ENCODE data around the gene REEP1. TPM values are rescaled to one million over a fixed set of nuclear protein-coding genes. Genes with fewer than 3 reads are reported as not detected.

Gene REEP1
- total and polyA plus RNA-seq, 2 of the 13 experiments (the other 11 are each of a cell fraction or from before 2014, with no cell fraction given), result 0.27 TPM; not detected in 1

DNA sequence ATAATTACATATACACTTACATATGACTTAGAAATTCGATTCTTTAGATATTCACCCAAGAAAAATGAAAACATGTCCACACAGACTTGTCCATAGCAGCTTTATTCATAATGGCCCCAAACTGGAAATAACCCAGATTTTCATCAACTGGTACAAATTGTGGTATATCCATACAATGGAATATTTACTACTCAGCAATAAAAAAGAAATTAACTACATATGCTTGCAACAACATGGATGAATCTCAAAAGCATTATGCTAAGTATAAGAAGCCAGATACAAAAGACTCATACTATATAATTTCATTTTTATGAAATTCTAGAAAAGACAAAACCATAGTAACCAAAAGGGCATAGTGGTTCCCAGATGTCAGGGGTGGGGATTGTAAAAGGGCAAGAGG, 5.1 kb upstream of the REEP1 start:
- no TSS peak for BruUV-seq (replicated peaks)
- H3K27ac ChIP-seq (ENCODE audit: extremely low read length, insufficient read depth, low read length), result no peak overlapping the region
- intact Hi-C loops (cut with micrococcal nuclease; ENCODE audit: unreplicated experiment), result no loop called here

DNA sequence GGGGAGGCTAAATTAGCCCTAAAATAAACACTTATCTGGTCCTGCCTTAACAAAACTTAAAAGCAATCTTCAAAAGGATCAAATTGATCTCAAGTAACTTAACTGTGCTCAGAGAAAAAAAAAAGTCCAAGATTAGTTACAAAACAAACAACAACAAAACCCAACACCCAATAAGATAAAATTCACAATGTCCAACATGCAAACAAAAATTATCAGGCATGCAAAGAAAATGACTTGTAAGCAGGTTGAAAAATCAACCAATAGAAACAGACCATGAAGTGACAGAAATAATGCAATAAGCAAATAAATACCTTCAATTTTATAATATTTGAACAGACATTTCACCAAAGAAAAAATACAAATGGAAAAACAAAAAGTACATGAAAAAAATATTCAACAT, 4.0 kb upstream of the REEP1 start:
- BruUV-seq (replicated peaks), result no TSS peak
- H3K4me3 ChIP-seq (replicated peaks in 1 of 3; ENCODE audit: insufficient read depth in 1 of 3, low read depth in 2 of 3, low read length in 3 of 3), result no peak overlapping the region
- FAIRE-seq, result no peak
- H3K4me1 ChIP-seq (ENCODE audit: insufficient read depth, low read length), result peaks cover 18% of the 10 kb centered on the region
- H3K9ac ChIP-seq (ENCODE audit: insufficient read depth, low read depth, low read length), result no peak overlapping the region
- H3K36me3 ChIP-seq (replicated peaks in 1 of 2; ENCODE audit: control insufficient read depth in 1 of 2, insufficient read depth in 2 of 2, low read length in 2 of 2), result no peaks in the 10 kb centered on the region
- ATAC-seq, result no peak
- no peak overlapping the region for H3K27ac ChIP-seq (ENCODE audit: extremely low read length, insufficient read depth, low read length)
- in situ Hi-C loops (cut with HindIII; ENCODE audit: extremely low pct_ligation_motif_present, low pct_unique_long_range_greater_than_20kb) (no loop called here), intact Hi-C loops (cut with micrococcal nuclease; ENCODE audit: unreplicated experiment) (no loop called here)
- ChIA-PET POLR2A (no interaction called here), CTCF (ENCODE audit: low intra/inter-chr PET ratio, low total read pairs) (no interaction called here)
- DNase-seq (ENCODE audit: low spot score), result no peak
- peaks cover 2% of the 10 kb centered on the region; the same call in 1 of the 2 replicates for H4K20me1 ChIP-seq (ENCODE audit: insufficient read depth, low read length)
- H2AFZ ChIP-seq (ENCODE audit: low read length), result no peak overlapping the region
- H3K9me3 ChIP-seq (ENCODE audit: low read length), result no peaks in the 10 kb centered on the region
- peaks cover 8 to 38% of the 10 kb centered on the region in 2 experiments for H3K27me3 ChIP-seq (ENCODE audit: control insufficient read depth in 1 of 2, insufficient read depth in 2 of 2, low read length in 2 of 2)
- no peaks in the 10 kb centered on the region for H3K79me2 ChIP-seq (ENCODE audit: insufficient read depth, low read length)
- H3K4me2 ChIP-seq (ENCODE audit: low read depth, low read length), result no peak overlapping the region
- TF ChIP-seq ASH2L (IDR thresholded peaks at IDR 0.05; ENCODE audit: insufficient read length, low read depth, low read length) (no peak), ZNF292 (CRISPR knock-in tag; IDR thresholded peaks at IDR 0.05; ENCODE audit: borderline replicate concordance, low read depth) (no peak), BCL3 (CRISPR knock-in tag; IDR thresholded peaks at IDR 0.05) (no peak), RARA (CRISPR knock-in tag; IDR thresholded peaks at IDR 0.05) (no peak), PCBP2 (optimal IDR thresholded peaks at IDR 0.05; ENCODE audit: low read depth, low read length, poor library complexity, severe bottlenecking) (no peak), NFKBIZ (CRISPR knock-in tag; IDR thresholded peaks at IDR 0.05) (no peak), MIXL1 (CRISPR knock-in tag; IDR thresholded peaks at IDR 0.05) (no peak), THAP11 (CRISPR knock-in tag; IDR thresholded peaks at IDR 0.05) (no peak), ZNF773 (CRISPR knock-in tag; IDR thresholded peaks at IDR 0.05; ENCODE audit: borderline replicate concordance) (no peak), MAF1 (CRISPR knock-in tag; IDR thresholded peaks at IDR 0.05; ENCODE audit: borderline replicate concordance) (no peak), ZEB1 (IDR thresholded peaks at IDR 0.05; ENCODE audit: insufficient replicate concordance, low read depth) (no peak), SMAD3 (CRISPR knock-in tag; IDR thresholded peaks at IDR 0.05) (no peak)
- TF ChIP-seq, protein P1, sequence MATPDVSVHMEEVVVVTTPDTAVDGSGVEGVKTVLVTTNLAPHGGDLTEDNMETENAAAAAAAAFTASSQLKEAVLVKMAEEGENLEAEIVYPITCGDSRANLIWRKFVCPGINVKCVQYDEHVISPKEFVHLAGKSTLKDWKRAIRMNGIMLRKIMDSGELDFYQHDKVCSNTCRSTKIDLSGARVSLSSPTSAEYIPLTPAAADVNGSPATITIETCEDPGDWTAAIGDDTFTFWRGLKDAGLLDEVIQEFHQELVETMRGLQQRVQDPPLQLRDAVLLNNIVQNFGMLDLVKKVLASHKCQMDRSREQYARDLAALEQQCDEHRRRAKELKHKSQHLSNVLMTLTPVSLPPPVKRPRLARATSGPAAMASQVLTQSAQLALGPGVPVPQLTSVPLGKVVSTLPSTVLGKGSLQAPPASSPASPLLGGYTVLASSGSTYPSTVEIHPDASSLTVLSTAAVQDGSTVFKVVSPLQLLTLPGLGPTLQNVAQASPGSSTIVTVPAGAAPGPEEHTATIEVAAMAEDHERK (CRISPR knock-in tag; IDR thresholded peaks at IDR 0.05; ENCODE audit: low read depth), result no peak

More for the DNA sequence above, 5.1 kb upstream of the REEP1 start:
- H3K4me1 ChIP-seq (ENCODE audit: insufficient read depth, low read length), result peaks cover 15% of the 10 kb centered on the region
- H3K9me3 ChIP-seq (ENCODE audit: low read length), result no peaks in the 10 kb centered on the region
- FAIRE-seq, result no peak
- no peaks in the 10 kb centered on the region for H3K36me3 ChIP-seq (replicated peaks in 1 of 2; ENCODE audit: control insufficient read depth in 1 of 2, insufficient read depth in 2 of 2, low read length in 2 of 2)
- no peak overlapping the region for H3K4me3 ChIP-seq (replicated peaks in 1 of 3; ENCODE audit: insufficient read depth in 1 of 3, low read depth in 2 of 3, low read length in 3 of 3)
- in situ Hi-C loops (cut with HindIII; ENCODE audit: extremely low pct_ligation_motif_present, low pct_unique_long_range_greater_than_20kb), result no loop called here
- TF ChIP-seq, protein P2, sequence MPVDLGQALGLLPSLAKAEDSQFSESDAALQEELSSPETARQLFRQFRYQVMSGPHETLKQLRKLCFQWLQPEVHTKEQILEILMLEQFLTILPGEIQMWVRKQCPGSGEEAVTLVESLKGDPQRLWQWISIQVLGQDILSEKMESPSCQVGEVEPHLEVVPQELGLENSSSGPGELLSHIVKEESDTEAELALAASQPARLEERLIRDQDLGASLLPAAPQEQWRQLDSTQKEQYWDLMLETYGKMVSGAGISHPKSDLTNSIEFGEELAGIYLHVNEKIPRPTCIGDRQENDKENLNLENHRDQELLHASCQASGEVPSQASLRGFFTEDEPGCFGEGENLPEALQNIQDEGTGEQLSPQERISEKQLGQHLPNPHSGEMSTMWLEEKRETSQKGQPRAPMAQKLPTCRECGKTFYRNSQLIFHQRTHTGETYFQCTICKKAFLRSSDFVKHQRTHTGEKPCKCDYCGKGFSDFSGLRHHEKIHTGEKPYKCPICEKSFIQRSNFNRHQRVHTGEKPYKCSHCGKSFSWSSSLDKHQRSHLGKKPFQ (CRISPR knock-in tag; IDR thresholded peaks at IDR 0.05; ENCODE audit: insufficient replicate concordance), result no peak
- TF ChIP-seq MAFK (conservative IDR thresholded peaks at IDR 0.05 in 1 of 2, IDR thresholded peaks at IDR 0.05 in 1 of 2; ENCODE audit: low read length in 2 of 2) (peak; percentile 12 to 59; a peak in 2 of 4 replicates), ZNF510 (CRISPR knock-in tag; IDR thresholded peaks at IDR 0.05; ENCODE audit: low read depth) (no peak), MAFF (IDR thresholded peaks at IDR 0.05; ENCODE audit: low read depth, low read length) (peak; percentile 37; the same call in 1 of the 2 replicates)
- H3K79me2 ChIP-seq (ENCODE audit: insufficient read depth, low read length), result no peaks in the 10 kb centered on the region
- no peak overlapping the region for H2AFZ ChIP-seq (ENCODE audit: low read length)
- H4K20me1 ChIP-seq (ENCODE audit: insufficient read depth, low read length), result peaks cover 2% of the 10 kb centered on the region; the same call in 1 of the 2 replicates
- POLR2A ChIA-PET, result no interaction called here
- H3K27me3 ChIP-seq (ENCODE audit: control insufficient read depth in 1 of 2, insufficient read depth in 2 of 2, low read length in 2 of 2), result peaks cover 8 to 32% of the 10 kb centered on the region in 2 experiments
- CTCF ChIA-PET (ENCODE audit: low intra/inter-chr PET ratio, low total read pairs), result no interaction called here
- WGBS (ENCODE audit: low lambda C conversion rate), result 3% methylated on average over 1 of the region's 1 CpG
- no peak for ATAC-seq
- no peak overlapping the region for H3K9ac ChIP-seq (ENCODE audit: insufficient read depth, low read depth, low read length)
- no peak for DNase-seq (ENCODE audit: low spot score)
- H3K4me2 ChIP-seq (ENCODE audit: low read depth, low read length), result no peak overlapping the region
